Mesendoderm (in vitro differentiated cells): ENCODE data around the gene OGFR.

Source experiments
- DNase-seq: peaks from one replicate; pipeline ENCODE4 v3.0.0; 2013
- H2AK5ac ChIP-seq: 2 replicates; pipeline ENCODE4 v1.6.1; 2013; ENCODE audit warnings: low read length, inconsistent platforms
- H2BK120ac ChIP-seq: 2 replicates; pipeline ENCODE4 v1.6.1; 2013; ENCODE audit warnings: low read depth, mild to moderate bottlenecking, low read length, moderate library complexity, mixed read lengths
- H2BK15ac ChIP-seq: replicated peaks from 2 replicates; pipeline ENCODE4 v1.6.1; 2013; ENCODE audit warnings: low read depth, mild to moderate bottlenecking, moderate library complexity
- H2BK5ac ChIP-seq: 2 replicates; pipeline ENCODE4 v1.6.1; 2013; ENCODE audit warnings: low read length, inconsistent platforms
- H3K18ac ChIP-seq: 2 replicates; pipeline ENCODE4 v1.6.1; 2013; ENCODE audit warnings: mild to moderate bottlenecking, low read length, mixed read lengths
- H3K23ac ChIP-seq: one replicate; pipeline ENCODE4 v1.6.1; 2013; ENCODE audit warnings: low read length
- H3K27ac ChIP-seq: 2 replicates; pipeline ENCODE4 v1.5.1; 2013; ENCODE audit warnings: low read depth, mild to moderate bottlenecking, inconsistent platforms, low read length, moderate library complexity
- H3K27me3 ChIP-seq: 2 replicates; pipeline ENCODE4 v1.6.1; 2013; ENCODE audit warnings: low read length, control low read depth, mild to moderate bottlenecking, inconsistent platforms; ENCODE audit not compliant: insufficient read depth, poor library complexity
- H3K36me3 ChIP-seq: 2 replicates; pipeline ENCODE4 v1.6.1; 2013; ENCODE audit warnings: low read length, inconsistent platforms; ENCODE audit not compliant: control insufficient read depth, insufficient read depth
- H3K4ac ChIP-seq: one replicate; pipeline ENCODE4 v1.6.1; 2013; ENCODE audit warnings: low read depth, mild to moderate bottlenecking, low read length, moderate library complexity
- H3K4me1 ChIP-seq: 2 replicates; pipeline ENCODE4 v1.6.1; 2013; ENCODE audit warnings: low read depth, low read length, inconsistent platforms; ENCODE audit not compliant: control insufficient read depth
- H3K4me2 ChIP-seq: 2 replicates; pipeline ENCODE4 v1.6.1; 2013; ENCODE audit warnings: low read length
- H3K4me3 ChIP-seq: 2 replicates; pipeline ENCODE4 v1.5.1; 2013; ENCODE audit warnings: mild to moderate bottlenecking, low read length
- H3K56ac ChIP-seq: one replicate; pipeline ENCODE4 v1.6.1; 2013; ENCODE audit warnings: low read length
- H3K79me1 ChIP-seq: 2 replicates; pipeline ENCODE4 v1.6.1; 2013; ENCODE audit warnings: low read length, inconsistent platforms
- H3K79me2 ChIP-seq: 2 replicates; pipeline ENCODE4 v1.6.1; 2013; ENCODE audit warnings: mild to moderate bottlenecking, low read length; ENCODE audit not compliant: control insufficient read depth, insufficient read depth
- H3K9ac ChIP-seq: 2 replicates; pipeline ENCODE4 v1.6.1; 2013; ENCODE audit warnings: low read length, inconsistent platforms
- H4K5ac ChIP-seq: one replicate; pipeline ENCODE4 v1.6.1; 2013; ENCODE audit warnings: low read length
- H4K8ac ChIP-seq: one replicate; pipeline ENCODE4 v1.6.1; 2013; ENCODE audit warnings: low read depth, mild to moderate bottlenecking, control low read depth, low read length, moderate library complexity
- WGBS: extraction: QIAGEN DNeasy Blood & Tissue Kit; methylation state at CpG from one replicate; pipeline ENCODE4 v1.1.7; 2013; ENCODE audit warnings: low lambda C conversion rate, missing lambda C conversion rate; ENCODE audit not compliant: insufficient coverage; ENCODE audit errors: extremely low coverage; 5-methylcytosine and 5-hydroxymethylcytosine counted together

OGFR gene

GRCh38 chr20:62811720-62812119, 7.1 kb downstream of the OGFR start:
- Histone ChIP-seq H4K5ac (no peak overlapping the region), H2BK5ac (no peak overlapping the region), H3K23ac (no peak overlapping the region), H3K4ac (no peak overlapping the region), H3K4me3 (no peak overlapping the region), H3K27me3 (no peaks in the 10 kb centered on the region), H3K9ac (no peak overlapping the region), H3K18ac (no peak overlapping the region), H3K56ac (no peak overlapping the region), H2BK120ac (no peak overlapping the region), H3K27ac (no peak overlapping the region), H3K4me1 (peaks cover 2% of the 10 kb centered on the region), H4K8ac (no peak overlapping the region), H3K79me1 (no peaks in the 10 kb centered on the region), H3K36me3 (peaks cover 3% of the 10 kb centered on the region), H2AK5ac (no peak overlapping the region), H2BK15ac (no peak overlapping the region), H3K79me2 (no peaks in the 10 kb centered on the region), H3K4me2 (no peak overlapping the region)
- no CpG with 5 or more reads among the region's 10 CpGs for WGBS
- DNase-seq, result no peak

- no CpG with 5 or more reads among the region's 43 CpGs for WGBS
- H4K5ac ChIP-seq, result no peak overlapping the region
- H3K4me2 ChIP-seq, result no peak overlapping the region
- no peak overlapping the region for H2AK5ac ChIP-seq
- H3K79me2 ChIP-seq, result no peaks in the 10 kb centered on the region
- no peak overlapping the region for H3K4me3 ChIP-seq
- H3K18ac ChIP-seq, result no peak overlapping the region
- H3K36me3 ChIP-seq, result peaks cover 3% of the 10 kb centered on the region
- no peak for DNase-seq
- no peak overlapping the region for H3K9ac ChIP-seq
- H2BK15ac ChIP-seq, result no peak overlapping the region
- no peak overlapping the region for H4K8ac ChIP-seq
- H3K23ac ChIP-seq, result no peak overlapping the region
- no peak overlapping the region for H3K56ac ChIP-seq
- no peak overlapping the region for H3K27ac ChIP-seq
- H3K4me1 ChIP-seq, result peaks cover 2% of the 10 kb centered on the region
- no peak overlapping the region for H2BK120ac ChIP-seq
- H2BK5ac ChIP-seq, result no peak overlapping the region
- no peak overlapping the region for H3K4ac ChIP-seq
- no peaks in the 10 kb centered on the region for H3K79me1 ChIP-seq
- H3K27me3 ChIP-seq, result no peaks in the 10 kb centered on the region
Measured at GRCh38 chr20:62812181-62812906, 7.7 kb downstream of the OGFR start.

- no peak overlapping the region for H4K5ac ChIP-seq
- H3K9ac ChIP-seq, result no peak overlapping the region
- no peak overlapping the region for H2AK5ac ChIP-seq
- H3K79me2 ChIP-seq, result no peaks in the 10 kb centered on the region
- DNase-seq, result no peak
- no peak overlapping the region for H3K18ac ChIP-seq
- H3K36me3 ChIP-seq, result peaks cover 3% of the 10 kb centered on the region
- H4K8ac ChIP-seq, result no peak overlapping the region
- no peak overlapping the region for H3K4me3 ChIP-seq
- no CpG with 5 or more reads among the region's 11 CpGs for WGBS
- H3K4me1 ChIP-seq, result peaks cover 2% of the 10 kb centered on the region
- no peak overlapping the region for H3K56ac ChIP-seq
- H2BK15ac ChIP-seq, result no peak overlapping the region
- H3K23ac ChIP-seq, result no peak overlapping the region
- no peak overlapping the region for H2BK5ac ChIP-seq
- no peaks in the 10 kb centered on the region for H3K79me1 ChIP-seq
- no peak overlapping the region for H2BK120ac ChIP-seq
- H3K4ac ChIP-seq, result no peak overlapping the region
- no peak overlapping the region for H3K27ac ChIP-seq
- H3K4me2 ChIP-seq, result no peak overlapping the region
- H3K27me3 ChIP-seq, result no peaks in the 10 kb centered on the region
Measured at GRCh38 chr20:62812907-62813200, 8.2 kb downstream of the OGFR start.

GRCh38 chr20:62813588-62813987, 9.0 kb downstream of the OGFR start:
- Histone ChIP-seq H3K9ac (no peak overlapping the region), H3K27ac (no peak overlapping the region), H4K5ac (no peak overlapping the region), H3K4me1 (peaks cover 2% of the 10 kb centered on the region), H2BK5ac (no peak overlapping the region), H3K18ac (no peak overlapping the region), H3K23ac (no peak overlapping the region), H3K79me2 (no peaks in the 10 kb centered on the region), H2BK120ac (no peak overlapping the region), H3K79me1 (no peaks in the 10 kb centered on the region), H3K56ac (no peak overlapping the region), H4K8ac (no peak overlapping the region), H2AK5ac (no peak overlapping the region), H3K4me3 (no peak overlapping the region), H2BK15ac (no peak overlapping the region), H3K27me3 (no peaks in the 10 kb centered on the region), H3K36me3 (peaks cover 3% of the 10 kb centered on the region), H3K4ac (no peak overlapping the region), H3K4me2 (no peak overlapping the region)
- no peak for DNase-seq
- WGBS, result no CpG with 5 or more reads among the region's 13 CpGs

- no peak for DNase-seq
- no peak overlapping the region for H3K9ac ChIP-seq
Measured at GRCh38 chr20:62814060-62814708, 9.5 kb downstream of the OGFR start.

GRCh38 chr20:62814709-62815065, 10.1 kb downstream of the OGFR start:
- H3K4me2 ChIP-seq, result no peak overlapping the region
- no peaks in the 10 kb centered on the region for H3K79me2 ChIP-seq
- no peak overlapping the region for H4K8ac ChIP-seq
- H2BK5ac ChIP-seq, result no peak overlapping the region
- H3K9ac ChIP-seq, result no peak overlapping the region
- no CpG with 5 or more reads among the region's 12 CpGs for WGBS
- H3K27ac ChIP-seq, result no peak overlapping the region
- no peaks in the 10 kb centered on the region for H3K79me1 ChIP-seq
- no peaks in the 10 kb centered on the region for H3K27me3 ChIP-seq
- no peak overlapping the region for H3K23ac ChIP-seq
- no peak overlapping the region for H2BK15ac ChIP-seq
- H3K18ac ChIP-seq, result peak overlapping the region; percentile 12
- H2AK5ac ChIP-seq, result no peak overlapping the region
- no peak for DNase-seq
- no peak overlapping the region for H4K5ac ChIP-seq
- no peak overlapping the region for H3K4me3 ChIP-seq
- no peak overlapping the region for H3K4ac ChIP-seq
- H3K56ac ChIP-seq, result peak overlapping the region; percentile 49
- H3K36me3 ChIP-seq, result peaks cover 2% of the 10 kb centered on the region
- H2BK120ac ChIP-seq, result no peak overlapping the region
- peaks cover 2% of the 10 kb centered on the region for H3K4me1 ChIP-seq

More at GRCh38 chr20:62814060-62814708, 9.5 kb downstream of the OGFR start:
- peaks cover 2% of the 10 kb centered on the region for H3K4me1 ChIP-seq
- H2BK15ac ChIP-seq, result no peak overlapping the region
- no peaks in the 10 kb centered on the region for H3K79me1 ChIP-seq
- no peak overlapping the region for H2AK5ac ChIP-seq
- H3K4me2 ChIP-seq, result no peak overlapping the region
- no peak overlapping the region for H2BK120ac ChIP-seq
- H3K18ac ChIP-seq, result no peak overlapping the region
- no peak overlapping the region for H3K56ac ChIP-seq
- no peak overlapping the region for H3K23ac ChIP-seq
- H3K4me3 ChIP-seq, result no peak overlapping the region
- H3K27me3 ChIP-seq, result no peaks in the 10 kb centered on the region
- no peak overlapping the region for H4K8ac ChIP-seq
- no peaks in the 10 kb centered on the region for H3K79me2 ChIP-seq
- H2BK5ac ChIP-seq, result no peak overlapping the region
- no peak overlapping the region for H3K4ac ChIP-seq
- WGBS, result no CpG with 5 or more reads among the region's 13 CpGs
- H3K36me3 ChIP-seq, result peaks cover 3% of the 10 kb centered on the region
- no peak overlapping the region for H4K5ac ChIP-seq
- H3K27ac ChIP-seq, result no peak overlapping the region
